Right lobe of liver (tissue), 6 donors: ENCODE results near the gene INAFM1. TPM values are rescaled to one million over a fixed set of nuclear protein-coding genes. Genes with fewer than 3 reads are reported as not detected.

ENCODE experiments used
- ATAC-seq, 4 donors: fragments of 200-7000 bp; cut with Tn5 transposase; one replicate each; pipeline ENCODE4 v1.9.1; 2020; ENCODE audit warnings: mild to moderate bottlenecking in 4 of 4, moderate library complexity in 4 of 4
- DNase-seq, 3 donors: peaks; one replicate each; pipeline ENCODE4 v3.0.0-alpha.2; 2020
- H3K27ac ChIP-seq, 3 donors: fragments of 200-600 bp; one replicate each; pipeline ENCODE4 v1.8.0; 2022
- H3K27me3 ChIP-seq, 2 donors: fragments of 200-600 bp; one replicate each; pipeline ENCODE4 v1.8.0; 2022
- H3K36me3 ChIP-seq, 4 donors: fragments of 200-600 bp; sonication (generic) in 1 of 4; one replicate each; pipeline versions ENCODE4 v1.5.1 to v1.8.0; 2017 to 2022; ENCODE audit warnings: control low read depth in 1 of 4
- H3K4me1 ChIP-seq, 4 donors: fragments of 200-600 bp; sonication (generic) in 1 of 4; one replicate each; pipeline versions ENCODE4 v1.5.1 to v1.8.0; 2017 to 2022; ENCODE audit warnings: control low read depth in 1 of 4
- H3K4me3 ChIP-seq, 3 donors: fragments of 200-600 bp; one replicate each; pipeline ENCODE4 v1.8.0; 2022
- H3K9me3 ChIP-seq, 4 donors: fragments of 200-600 bp; sonication (generic) in 1 of 4; one replicate each; pipeline versions ENCODE4 v1.5.1 to v1.8.0; 2017 to 2022; ENCODE audit warnings: control low read depth in 1 of 4
- POLR2A ChIP-seq: fragments of 450-650 bp; IDR thresholded peaks from one replicate; pipeline ENCODE4 v1.6.1; 2017; ENCODE audit warnings: antibody characterized with exemption, mild to moderate bottlenecking
- WGBS: methylation state at CpG from one replicate; pipeline ENCODE4 v1.1.6; 2018; ENCODE audit warnings: low coverage, low lambda C conversion rate; ENCODE audit not compliant: insufficient coverage; ENCODE audit errors: missing lambda C conversion rate; 5-methylcytosine and 5-hydroxymethylcytosine counted together
- intact Hi-C, 2 donors: fragments of 100-400 bp; cut with DNase I; formaldehyde crosslinking; loops; one replicate each; pipeline versions ENCODE4 v1.11.2 to v1.14.1; 2022
- total RNA-seq, 6 experiments: library from RNA; depleted of rRNA in 2 of 6; stranded (reverse); fragments of >200 nt in 2 of 6; fragmentation: NEBNext Ultra II Directional in 3 of 6; extraction: Animal tissue kit (Norgen Biotek cat#: 25700) in 3 of 6; gene quantifications; one replicate each; pipeline versions ENCODE4 v1.1.0 to v1.2.4, GENCODE V29; 2016 to 2023
- TF ChIP-seq, protein P1 (sequence below), 4 donors: fragments of 200-600 bp in 3 of 4; fragments of 450-650 bp in 1 of 4; IDR thresholded peaks; one replicate each; pipeline versions ENCODE4 v1.5.1 to v1.8.0; 2016 to 2022; ENCODE audit warnings: antibody characterized with exemption in 4 of 4, mild to moderate bottlenecking in 2 of 4
- donor health status: DM: no; HTN: yes; CAD: no.
- donor health status: DM: no; HTN: no; CAD: no.
- donor health status: DM: no; HTN: no; CAD: no.
- donor health status: DM: no; HTN: yes; CAD: no.
- donor health status: DM: no; HTN: yes; CAD: no.

Gene INAFM1
- total RNA-seq, 6 experiments from 2014 or later: 2.2 to 5.8 (median 4.4) TPM

DNA sequence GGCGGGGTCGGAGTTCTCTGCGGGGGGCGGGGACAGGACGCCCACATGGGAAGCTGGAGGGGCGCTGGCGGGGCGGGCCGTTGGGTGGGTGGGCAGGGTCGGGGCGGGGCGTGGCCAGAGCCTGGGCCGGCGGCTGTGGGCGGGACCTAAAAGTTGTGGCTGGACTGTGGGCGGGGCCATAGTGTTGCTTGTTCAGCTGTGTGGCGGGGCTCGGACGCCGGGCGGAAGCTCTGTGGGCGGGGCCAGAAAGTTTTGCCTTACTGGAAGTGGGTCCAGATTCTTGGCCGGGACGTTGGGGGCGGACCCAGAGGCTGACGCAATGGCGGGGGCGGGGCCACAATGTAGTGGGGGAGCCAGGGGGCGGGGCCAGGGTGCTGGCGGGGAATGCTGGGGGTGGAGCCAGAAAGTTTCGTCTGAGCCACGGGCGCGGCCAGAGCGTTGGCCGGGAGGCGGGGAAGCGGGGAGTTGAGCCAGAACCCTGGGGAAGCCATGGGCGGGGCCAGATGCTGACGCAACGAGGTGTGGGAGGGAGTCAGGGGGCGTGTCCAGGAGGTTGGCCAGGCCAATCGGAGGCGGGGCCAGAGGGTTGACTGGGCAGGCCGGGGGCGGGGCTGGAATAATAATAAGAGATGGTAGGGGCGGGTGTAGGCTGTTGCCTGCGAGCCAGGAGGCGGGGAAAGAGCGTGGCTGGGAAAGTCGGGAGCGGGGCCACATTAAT is 17.8 kb upstream of the INAFM1 start:
- intact Hi-C loops: no loop called here

DNA sequence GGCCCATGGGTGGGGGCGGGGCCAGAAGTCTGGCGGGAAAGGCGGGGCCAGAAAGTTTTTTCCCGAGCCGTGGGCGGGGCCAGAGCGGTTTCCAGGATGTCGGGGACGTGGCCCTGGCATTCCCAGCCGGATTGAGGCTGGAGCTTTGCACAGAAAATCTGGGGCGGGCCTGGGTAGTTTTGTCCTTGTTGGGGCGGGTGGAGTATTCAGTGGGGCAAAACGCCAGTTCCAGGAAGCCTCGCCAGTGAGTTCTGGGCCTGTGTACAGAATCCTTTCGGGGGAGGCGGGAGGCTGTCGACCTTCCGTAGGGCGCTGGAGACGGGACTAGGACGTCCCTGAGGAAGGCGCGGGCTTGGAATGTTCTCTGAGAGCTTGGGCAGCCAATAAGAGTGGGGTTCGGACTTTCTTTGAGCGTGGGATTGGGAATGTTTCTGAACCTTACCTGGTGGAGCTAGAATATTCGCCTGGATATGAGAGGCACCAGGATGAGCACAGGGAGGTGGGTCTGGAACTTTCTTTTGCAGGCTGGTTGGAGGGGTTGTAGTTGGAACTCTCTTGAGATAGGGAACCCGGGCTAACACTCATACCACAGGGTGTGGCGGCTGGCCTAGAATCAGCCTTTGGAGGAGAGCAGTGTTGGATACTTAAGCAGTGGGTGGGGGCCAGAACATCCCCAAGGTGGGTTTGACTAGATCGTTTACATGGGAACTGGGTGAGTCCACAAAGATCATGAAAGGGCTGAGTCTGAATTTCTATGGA is 17.1 kb upstream of the INAFM1 start:
- no peak for ATAC-seq
- TF ChIP-seq POLR2A: peak; percentile 78
- TF ChIP-seq, protein P1, sequence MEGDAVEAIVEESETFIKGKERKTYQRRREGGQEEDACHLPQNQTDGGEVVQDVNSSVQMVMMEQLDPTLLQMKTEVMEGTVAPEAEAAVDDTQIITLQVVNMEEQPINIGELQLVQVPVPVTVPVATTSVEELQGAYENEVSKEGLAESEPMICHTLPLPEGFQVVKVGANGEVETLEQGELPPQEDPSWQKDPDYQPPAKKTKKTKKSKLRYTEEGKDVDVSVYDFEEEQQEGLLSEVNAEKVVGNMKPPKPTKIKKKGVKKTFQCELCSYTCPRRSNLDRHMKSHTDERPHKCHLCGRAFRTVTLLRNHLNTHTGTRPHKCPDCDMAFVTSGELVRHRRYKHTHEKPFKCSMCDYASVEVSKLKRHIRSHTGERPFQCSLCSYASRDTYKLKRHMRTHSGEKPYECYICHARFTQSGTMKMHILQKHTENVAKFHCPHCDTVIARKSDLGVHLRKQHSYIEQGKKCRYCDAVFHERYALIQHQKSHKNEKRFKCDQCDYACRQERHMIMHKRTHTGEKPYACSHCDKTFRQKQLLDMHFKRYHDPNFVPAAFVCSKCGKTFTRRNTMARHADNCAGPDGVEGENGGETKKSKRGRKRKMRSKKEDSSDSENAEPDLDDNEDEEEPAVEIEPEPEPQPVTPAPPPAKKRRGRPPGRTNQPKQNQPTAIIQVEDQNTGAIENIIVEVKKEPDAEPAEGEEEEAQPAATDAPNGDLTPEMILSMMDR (IDR thresholded peaks at IDR 0.05): no peak
- peaks cover 0 to 33% (median 12%) of the 10 kb centered on the region in 4 donors for H3K36me3 ChIP-seq
- H3K27me3 ChIP-seq: no peaks in the 10 kb centered on the region
- no peaks in the 10 kb centered on the region for H3K9me3 ChIP-seq
- DNase-seq: no peak
- intact Hi-C loops: no loop called here
- H3K4me1 ChIP-seq: peaks cover 0 to 17% (median 12%) of the 10 kb centered on the region in 4 donors
- H3K27ac ChIP-seq: peak overlapping the region; percentile 83 to 88 (median 87)
- H3K4me3 ChIP-seq: peak overlapping the region; percentile 38 to 55 (median 52)
- 7% methylated on average over 18 of the region's 29 CpGs for WGBS

More for the DNA sequence above, 17.8 kb upstream of the INAFM1 start:
- TF ChIP-seq, protein P1 (IDR thresholded peaks at IDR 0.05): no peak
- no peak for TF ChIP-seq POLR2A
- WGBS: 0% methylated on average over 31 of the region's 52 CpGs
- peak; percentile 79 to 88 (median 84) for ATAC-seq
- Histone ChIP-seq H3K36me3 (peaks cover 0 to 30% (median 12%) of the 10 kb centered on the region in 4 donors), H3K4me1 (peaks cover 0 to 17% (median 12%) of the 10 kb centered on the region in 4 donors), H3K27me3 (no peaks in the 10 kb centered on the region), H3K9me3 (no peaks in the 10 kb centered on the region), H3K27ac (peak overlapping the region; percentile 86 to 88 (median 87)), H3K4me3 (peak overlapping the region; percentile 43 to 62 (median 58))
- peak; percentile 100 for DNase-seq

DNA sequence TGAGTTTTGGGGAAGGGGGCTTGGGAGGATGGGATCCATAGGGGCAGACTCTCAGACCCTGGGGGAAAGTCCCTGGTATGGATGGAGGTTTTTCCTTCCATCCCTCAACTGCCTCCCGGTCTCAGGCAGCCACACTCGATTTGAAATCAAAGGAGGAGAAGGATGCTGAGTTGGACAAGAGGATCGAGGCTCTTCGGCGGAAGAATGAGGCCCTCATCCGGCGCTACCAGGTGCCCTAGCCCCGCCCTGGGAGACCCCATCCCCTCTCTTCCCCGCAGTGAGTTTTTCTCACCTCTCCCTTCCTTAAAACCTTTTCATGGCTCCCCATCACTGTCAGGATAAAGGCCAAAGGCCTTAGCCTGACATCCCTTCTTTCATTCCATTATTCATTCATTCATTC is 16.3 kb upstream of the INAFM1 start:
- WGBS: no CpG with 5 or more reads among the region's 9 CpGs
- intact Hi-C loops: no loop called here
- Histone ChIP-seq H3K27ac (peak overlapping the region in 2 of 3 donors; percentile 83 to 88), H3K9me3 (no peaks in the 10 kb centered on the region), H3K36me3 (peaks cover 0 to 39% (median 12%) of the 10 kb centered on the region in 4 donors), H3K27me3 (no peaks in the 10 kb centered on the region), H3K4me3 (no peak overlapping the region), H3K4me1 (peaks cover 0 to 17% (median 12%) of the 10 kb centered on the region in 4 donors)
- ATAC-seq (no peak), DNase-seq (no peak)
- TF ChIP-seq, protein P1 (IDR thresholded peaks at IDR 0.05): no peak
- no peak for TF ChIP-seq POLR2A

DNA sequence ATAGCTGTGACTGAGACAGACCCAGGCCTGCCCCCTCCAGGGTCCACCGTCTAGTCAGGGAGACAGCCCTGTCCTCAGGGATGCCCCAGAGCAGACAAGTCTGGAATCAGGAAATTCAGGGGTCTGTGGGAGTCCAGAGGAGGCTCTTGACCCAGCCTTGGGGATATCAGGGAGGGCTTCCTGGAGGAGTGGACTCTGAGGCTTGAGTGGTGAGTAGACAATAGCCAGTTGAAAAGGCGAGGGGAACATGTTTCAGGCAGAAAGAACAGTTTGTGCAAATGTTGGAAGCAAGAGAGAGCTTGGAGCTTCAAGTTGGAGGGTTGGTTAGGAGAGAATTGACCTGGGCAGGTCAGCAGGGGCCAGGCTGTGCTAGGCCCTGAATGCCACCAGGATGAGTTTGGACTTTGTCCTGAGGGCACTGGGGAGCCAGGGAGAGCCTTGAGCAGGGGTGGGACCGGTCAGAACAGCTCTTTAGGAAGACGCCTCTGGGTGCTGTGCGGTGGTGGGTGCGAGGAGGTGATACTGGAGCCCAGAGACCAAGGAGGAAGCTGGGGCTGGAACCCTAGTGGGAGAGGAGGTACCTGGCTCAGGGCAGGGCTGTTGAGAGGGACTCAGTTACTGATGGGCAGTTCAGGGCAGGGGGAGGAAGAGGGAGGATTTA is 15.7 kb upstream of the INAFM1 start:
- no peak overlapping the region for H3K27ac ChIP-seq

More for the DNA sequence above, 15.7 kb upstream of the INAFM1 start:
- TF ChIP-seq, protein P1 (IDR thresholded peaks at IDR 0.05): no peak
- no peak for TF ChIP-seq POLR2A
- Histone ChIP-seq H3K36me3 (peaks cover 0 to 40% (median 12%) of the 10 kb centered on the region in 4 donors), H3K9me3 (no peaks in the 10 kb centered on the region), H3K4me3 (no peak overlapping the region), H3K27me3 (no peaks in the 10 kb centered on the region), H3K4me1 (peaks cover 0 to 17% (median 12%) of the 10 kb centered on the region in 4 donors)
- WGBS: 79% methylated on average over 6 of the region's 6 CpGs
- intact Hi-C loops: no loop called here
- DNase-seq (no peak), ATAC-seq (no peak)
